ENCODE results near the gene CDH4.

CDH4 gene

GRCh38 chr20:61387204-61387953 is 135.3 kb downstream of the CDH4 start:
- TF ChIP-seq, protein P1, sequence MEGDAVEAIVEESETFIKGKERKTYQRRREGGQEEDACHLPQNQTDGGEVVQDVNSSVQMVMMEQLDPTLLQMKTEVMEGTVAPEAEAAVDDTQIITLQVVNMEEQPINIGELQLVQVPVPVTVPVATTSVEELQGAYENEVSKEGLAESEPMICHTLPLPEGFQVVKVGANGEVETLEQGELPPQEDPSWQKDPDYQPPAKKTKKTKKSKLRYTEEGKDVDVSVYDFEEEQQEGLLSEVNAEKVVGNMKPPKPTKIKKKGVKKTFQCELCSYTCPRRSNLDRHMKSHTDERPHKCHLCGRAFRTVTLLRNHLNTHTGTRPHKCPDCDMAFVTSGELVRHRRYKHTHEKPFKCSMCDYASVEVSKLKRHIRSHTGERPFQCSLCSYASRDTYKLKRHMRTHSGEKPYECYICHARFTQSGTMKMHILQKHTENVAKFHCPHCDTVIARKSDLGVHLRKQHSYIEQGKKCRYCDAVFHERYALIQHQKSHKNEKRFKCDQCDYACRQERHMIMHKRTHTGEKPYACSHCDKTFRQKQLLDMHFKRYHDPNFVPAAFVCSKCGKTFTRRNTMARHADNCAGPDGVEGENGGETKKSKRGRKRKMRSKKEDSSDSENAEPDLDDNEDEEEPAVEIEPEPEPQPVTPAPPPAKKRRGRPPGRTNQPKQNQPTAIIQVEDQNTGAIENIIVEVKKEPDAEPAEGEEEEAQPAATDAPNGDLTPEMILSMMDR (IDR thresholded peaks at IDR 0.05; ENCODE audit: extremely low read depth, missing control alignments): no peak
- no peak for DNase-seq (ENCODE audit: low spot score)

DNA sequence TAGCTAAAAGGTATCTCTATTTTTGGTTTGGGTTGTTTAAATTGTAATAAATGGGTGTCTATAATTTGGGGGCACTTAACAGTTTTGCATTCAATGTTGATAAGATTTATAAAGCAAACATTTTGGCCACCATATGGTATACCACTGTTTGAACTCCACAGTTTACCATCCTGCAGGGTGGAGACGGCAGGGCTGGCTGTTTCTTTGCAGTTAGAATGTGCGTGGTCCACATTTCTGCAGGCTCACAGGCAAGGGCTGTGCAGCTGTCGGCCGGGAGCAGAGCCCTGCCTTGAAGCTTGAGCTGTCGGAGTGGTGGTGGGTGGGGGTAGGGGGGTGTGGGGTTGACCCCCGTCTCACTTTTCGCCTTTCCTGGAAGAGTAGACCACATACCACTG is 135.9 kb downstream of the CDH4 start:
- DNase-seq (ENCODE audit: low spot score): no peak
- TF ChIP-seq, protein P1 (IDR thresholded peaks at IDR 0.05; ENCODE audit: extremely low read depth, missing control alignments): no peak

GRCh38 chr20:61389077-61389476 is 137.0 kb downstream of the CDH4 start:
- no peak for DNase-seq (ENCODE audit: low spot score)
- TF ChIP-seq, protein P1 (IDR thresholded peaks at IDR 0.05; ENCODE audit: extremely low read depth, missing control alignments): no peak

DNA sequence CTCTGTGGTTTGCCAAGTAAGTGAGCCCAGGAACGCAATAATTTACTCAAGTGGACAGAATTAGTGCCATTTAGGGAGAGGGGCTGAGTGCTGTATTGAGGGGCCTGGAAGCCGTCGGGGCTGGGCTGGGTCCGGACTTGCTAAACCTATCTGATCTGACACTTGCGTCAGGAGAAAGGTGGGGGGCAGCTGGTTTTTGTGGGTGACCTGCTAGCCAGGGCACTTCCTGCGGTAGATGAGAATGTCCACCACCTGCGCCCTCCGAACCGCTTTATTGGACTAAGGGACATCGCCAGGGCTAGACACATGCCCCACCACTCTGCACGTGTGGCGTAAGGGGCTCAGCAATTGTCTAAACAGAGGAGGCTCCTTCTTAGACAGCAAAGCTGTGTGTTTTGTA is 139.1 kb downstream of the CDH4 start:
- TF ChIP-seq, protein P1 (IDR thresholded peaks at IDR 0.05; ENCODE audit: extremely low read depth, missing control alignments): no peak

DNA sequence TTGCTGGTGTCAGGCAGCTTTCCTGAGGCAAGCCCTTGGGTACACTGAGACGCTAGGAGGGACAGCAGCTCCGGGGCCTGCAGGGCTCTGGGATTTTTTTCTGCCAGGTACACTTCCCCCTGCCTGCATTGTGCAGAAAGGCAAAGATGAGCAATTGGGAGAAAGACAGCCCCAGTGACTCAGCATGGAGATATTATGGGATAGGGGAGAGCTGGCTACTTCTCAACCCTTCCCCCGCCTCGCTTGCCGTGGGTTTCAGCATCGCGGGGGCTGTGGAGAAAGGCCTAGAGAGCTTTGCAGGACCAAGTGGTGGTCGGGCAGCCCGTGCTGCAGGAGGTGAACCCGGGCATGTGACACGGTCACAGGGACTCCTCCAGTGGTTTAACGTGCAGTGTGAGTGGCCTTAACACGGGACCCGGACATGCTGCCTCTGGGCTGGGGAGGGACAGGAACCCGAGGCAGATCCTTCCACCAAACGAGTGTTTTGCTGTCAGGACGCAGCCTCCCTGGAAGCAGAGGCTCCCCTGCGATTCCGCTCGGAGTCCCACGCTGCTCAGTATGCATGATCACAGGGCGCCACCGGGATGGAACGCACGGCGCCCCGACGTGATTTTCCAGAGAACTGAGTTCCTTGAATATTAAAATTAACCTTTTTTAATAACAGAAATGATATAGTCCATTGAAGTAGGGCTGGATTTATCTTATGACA is 139.9 kb downstream of the CDH4 start:
- DNase-seq (ENCODE audit: low spot score): no peak

More for the DNA sequence above, 139.1 kb downstream of the CDH4 start:
- DNase-seq (ENCODE audit: low spot score): no peak

GRCh38 chr20:61394088-61394799 is 142.2 kb downstream of the CDH4 start:
- TF ChIP-seq, protein P1 (IDR thresholded peaks at IDR 0.05; ENCODE audit: extremely low read depth, missing control alignments): no peak
- no peak for DNase-seq (ENCODE audit: low spot score)

More for the DNA sequence above, 139.9 kb downstream of the CDH4 start:
- TF ChIP-seq, protein P1 (IDR thresholded peaks at IDR 0.05; ENCODE audit: extremely low read depth, missing control alignments): no peak

Data from GM20000 (cell line).